Hepatic stellate cell (primary cell): Measurements from ENCODE around the gene CDK11A.
"Not testable (repeated sequence)": the region's sequence is repeated elsewhere in the genome, so short reads cannot be mapped to it uniquely, and the experiment has no call there.

ENCODE experiments used
- DNase-seq: peaks from one replicate; pipeline ENCODE4 v3.0.0; 2011; ENCODE audit warnings: low spot score

CDK11A gene

DNA sequence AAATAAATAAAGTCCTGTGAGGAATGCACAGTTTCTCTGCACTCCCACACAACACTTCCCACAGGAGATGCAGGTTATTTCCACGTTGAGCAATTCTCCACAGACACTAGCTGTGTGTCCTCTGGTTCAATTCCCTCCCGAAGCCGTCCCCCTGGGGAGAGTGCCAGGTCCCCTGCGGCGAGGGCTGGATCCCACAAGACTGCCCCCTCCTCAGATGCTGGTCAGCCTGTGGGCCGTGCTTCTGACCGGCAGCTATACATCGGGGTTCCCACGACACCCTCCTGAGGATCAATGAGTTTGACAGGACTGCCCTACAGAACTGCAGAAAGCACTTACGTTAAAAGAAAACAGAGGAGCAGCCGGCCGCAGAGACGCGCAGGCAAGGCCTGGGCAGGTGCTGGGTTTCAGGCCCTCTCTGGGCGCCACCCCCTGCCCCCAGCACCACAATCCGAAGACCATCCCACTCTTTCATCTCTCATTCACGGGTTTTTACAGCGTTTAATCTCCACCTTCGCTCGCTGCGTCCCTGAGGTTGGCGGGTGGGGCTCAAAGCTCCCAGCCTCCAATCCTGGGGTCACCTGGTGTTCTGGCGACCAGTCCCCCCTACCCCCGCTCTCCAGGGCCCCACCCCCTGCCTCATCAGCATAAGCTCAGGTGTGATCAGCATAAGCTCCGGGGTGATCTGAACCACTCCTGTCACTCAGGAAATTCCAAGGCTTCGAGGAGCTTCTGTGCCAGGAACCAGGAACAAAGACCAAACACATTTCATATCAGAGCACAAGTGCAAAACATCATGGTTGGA, 40.9 kb downstream of the CDK11A start:
- DNase-seq: no peak

GRCh38 chr1:1680912-1681273, 43.3 kb downstream of the CDK11A start:
- no peak for DNase-seq

DNA sequence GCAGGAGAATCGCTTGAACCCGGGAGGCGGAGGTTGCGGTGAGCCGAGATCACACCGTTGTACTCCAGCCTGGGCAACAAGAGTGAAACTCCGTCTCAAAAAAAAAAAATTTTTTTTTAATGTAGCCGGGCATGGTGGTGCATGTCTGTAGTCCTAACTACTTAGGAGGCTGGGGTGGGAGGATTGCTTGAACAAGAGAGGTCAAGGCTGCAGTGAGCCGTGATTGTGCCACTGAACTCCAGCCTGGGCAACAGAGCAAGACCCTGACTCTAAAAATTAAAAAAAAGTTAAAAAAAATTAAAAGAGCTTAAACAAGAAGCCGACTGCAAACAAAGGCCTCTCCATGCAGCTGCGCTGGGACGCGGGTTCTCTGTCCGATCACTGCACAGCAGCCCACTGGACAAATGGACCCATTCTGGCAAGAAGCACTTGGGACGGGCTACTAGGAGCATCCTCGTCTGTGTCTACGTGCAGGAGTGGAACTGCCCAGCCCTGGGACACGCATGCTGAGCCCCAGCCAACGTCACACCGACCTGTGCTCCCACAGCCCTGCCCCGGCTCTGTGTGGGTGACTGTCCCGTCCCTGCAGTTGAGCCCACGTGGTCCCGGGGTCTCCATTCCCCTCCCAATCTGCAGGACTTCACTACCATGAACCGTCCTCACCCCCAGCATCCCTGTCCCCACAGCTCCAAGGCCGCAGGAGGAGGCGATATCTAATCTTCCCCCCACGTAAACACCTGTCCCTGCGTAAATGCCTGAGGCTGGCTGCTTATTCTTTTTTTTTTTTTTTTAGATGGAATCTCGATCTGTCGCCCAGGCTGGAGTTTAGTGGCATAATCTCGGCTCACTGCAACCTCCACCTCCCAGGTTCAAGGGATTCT, 43.9 kb downstream of the CDK11A start:
- DNase-seq: no peak

DNA sequence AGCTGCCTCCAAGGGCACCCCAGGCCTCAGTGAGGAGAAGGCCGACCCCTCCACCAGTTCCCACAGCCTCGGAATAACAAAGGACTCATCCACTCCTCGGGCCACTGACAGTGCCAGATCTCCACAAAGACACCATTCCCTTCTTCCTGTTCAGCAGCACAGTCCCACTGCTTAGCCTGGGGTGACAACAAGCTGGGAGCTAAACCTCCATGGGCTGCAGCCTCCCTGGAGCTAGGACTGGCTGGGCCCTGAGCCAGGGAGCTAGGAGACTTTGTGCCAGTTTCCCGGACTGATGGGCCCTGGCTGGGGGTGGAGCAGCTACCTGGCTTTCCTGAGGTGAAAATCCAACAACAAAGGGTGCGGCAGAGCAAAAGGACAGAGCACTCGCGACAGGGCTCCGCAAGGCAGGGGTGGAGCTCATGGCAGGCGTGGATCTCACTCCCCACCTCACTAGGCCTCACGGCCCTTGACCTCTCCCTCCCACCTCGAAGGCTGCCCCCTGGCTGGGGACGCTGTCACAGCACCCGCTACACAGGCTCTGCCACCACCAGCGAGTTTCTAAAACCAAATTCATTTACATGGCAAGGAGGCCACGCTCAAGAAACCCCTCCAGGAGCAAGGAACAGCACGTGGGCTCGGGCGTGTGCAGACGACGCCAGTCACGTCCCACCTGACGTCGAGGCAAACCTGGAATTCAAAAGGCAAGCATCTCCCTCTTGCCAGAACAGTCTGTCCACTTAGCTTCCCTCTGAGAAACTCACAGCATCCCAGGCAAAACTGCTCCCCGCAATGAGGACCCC, 45.4 kb downstream of the CDK11A start:
- DNase-seq: no peak

GRCh38 chr1:1677718-1678580, 46.2 kb downstream of the CDK11A start:
- DNase-seq: no peak

DNA sequence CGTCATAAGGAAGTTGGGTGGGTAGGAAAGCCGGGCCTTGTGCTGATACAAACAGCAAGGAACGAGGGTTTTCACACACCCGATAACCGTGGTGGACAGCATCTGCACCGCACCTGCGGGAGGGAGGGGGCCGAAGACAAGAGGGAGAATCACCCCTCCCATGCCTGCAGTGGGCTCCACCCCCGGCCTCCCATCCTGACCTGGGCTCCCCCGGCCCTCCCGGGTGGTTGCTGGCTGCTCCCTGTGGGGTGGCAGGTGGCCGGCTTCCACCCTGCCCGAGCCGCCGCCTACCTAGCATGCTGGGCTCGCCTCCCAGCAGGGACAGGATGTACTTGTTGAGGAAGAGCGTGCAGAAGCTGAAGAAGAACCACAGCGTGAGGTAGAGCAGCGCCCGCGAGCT, 48.1 kb downstream of the CDK11A start:
- not testable (repeated sequence) for DNase-seq

GRCh38 chr1:1675218-1675617, 48.9 kb downstream of the CDK11A start:
- DNase-seq: not testable (repeated sequence)

DNA sequence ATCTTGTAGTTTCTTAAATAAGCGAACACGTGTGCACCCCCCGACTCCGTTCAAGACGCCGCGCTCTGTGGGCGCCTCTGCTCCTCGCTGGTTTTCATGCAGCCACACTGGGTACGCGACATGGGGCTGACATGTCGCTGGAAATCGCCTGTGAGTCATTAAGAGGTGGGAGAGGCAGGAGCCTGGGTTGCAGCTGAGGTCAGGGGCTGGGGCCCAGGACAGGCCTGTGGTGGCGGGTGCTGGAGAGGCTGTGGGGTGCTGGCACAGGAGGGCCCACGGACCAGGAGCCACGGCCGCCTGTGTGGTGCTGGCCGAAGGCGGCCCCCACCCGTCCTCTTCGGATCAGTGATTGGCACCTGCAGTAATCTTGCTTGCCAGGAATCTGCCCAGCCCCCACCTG, 49.4 kb downstream of the CDK11A start:
- DNase-seq: not testable (repeated sequence)

DNA sequence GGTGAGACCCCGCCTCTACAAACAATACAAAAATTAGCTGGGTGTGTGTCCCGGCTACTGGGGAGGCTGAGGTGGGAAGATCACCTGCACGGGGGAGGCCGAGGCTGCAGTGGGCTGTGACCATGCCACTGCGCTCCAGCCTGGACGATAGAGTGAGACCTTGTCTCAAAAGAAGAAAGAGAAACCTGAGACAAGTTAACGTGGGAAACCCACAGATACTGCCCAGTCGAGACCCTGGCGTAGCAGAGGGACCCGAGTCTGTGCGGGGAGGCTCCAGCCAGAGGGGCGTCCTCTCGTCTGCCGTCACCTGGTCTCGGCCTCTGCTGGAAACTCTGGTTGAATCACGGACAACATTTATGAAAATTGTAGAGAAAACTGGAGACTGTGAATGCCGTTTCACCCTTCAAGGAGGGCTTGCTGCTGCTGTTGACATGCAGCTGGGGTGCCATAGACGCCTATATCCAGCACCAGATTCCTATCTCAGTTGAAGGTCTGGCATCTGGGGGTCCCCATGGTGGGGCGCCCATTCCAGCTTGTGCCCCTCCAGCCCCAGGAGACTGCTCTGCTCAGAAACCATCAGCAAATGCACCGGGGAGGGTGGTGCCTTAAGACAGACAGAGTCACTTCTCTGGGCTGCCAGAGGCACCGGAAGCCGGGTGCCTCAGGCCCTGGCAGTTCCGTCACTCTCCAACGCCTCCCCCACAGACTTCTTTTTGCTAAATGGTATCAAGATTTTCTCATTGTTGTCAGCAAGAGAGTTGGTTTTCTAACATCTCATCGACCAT, 51.8 kb downstream of the CDK11A start:
- no peak for DNase-seq

- DNase-seq: no peak
Observed at GRCh38 chr1:1671365-1672119, 52.6 kb downstream of the CDK11A start.

DNA sequence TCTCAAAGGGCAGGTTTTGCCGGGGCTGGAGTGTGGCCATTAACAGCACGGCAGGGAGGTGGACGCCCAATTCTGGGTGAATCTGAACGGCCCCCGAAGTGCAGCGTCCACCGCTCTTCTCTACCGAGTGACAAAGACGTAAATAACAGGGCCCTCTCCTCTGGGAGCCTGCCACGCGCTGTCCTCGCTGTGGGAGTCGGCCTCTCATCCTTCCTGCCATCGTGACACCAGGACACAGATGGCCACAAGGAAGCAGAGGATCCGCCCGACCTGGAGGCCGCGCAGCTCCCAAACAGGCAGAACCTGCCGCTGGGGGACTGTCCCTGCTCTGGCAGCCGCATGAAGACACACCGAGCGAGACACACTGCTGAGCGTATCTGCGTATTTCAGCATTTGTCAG, 53.3 kb downstream of the CDK11A start:
- DNase-seq: no peak

GRCh38 chr1:1669468-1670440, 54.4 kb downstream of the CDK11A start:
- no peak for DNase-seq

- DNase-seq: no peak
Observed at GRCh38 chr1:1666526-1666925, 57.6 kb downstream of the CDK11A start.

GRCh38 chr1:1665815-1666251, 58.3 kb downstream of the CDK11A start:
- peak; percentile 27 for DNase-seq

GRCh38 chr1:1664941-1665814, 59.0 kb downstream of the CDK11A start:
- no peak for DNase-seq

- not testable (repeated sequence) for DNase-seq
Observed at GRCh38 chr1:1664318-1664717, 59.8 kb downstream of the CDK11A start.

GRCh38 chr1:1662830-1663560, 61.2 kb downstream of the CDK11A start:
- DNase-seq: not testable (repeated sequence)
